PC-3 (cell line): ENCODE data around the gene TTC16.

Experiments
- EZH2phosphoT487 ChIP-seq: fragments of 300-600 bp; sonication (generic); IDR thresholded peaks from 2 replicates; pipeline ENCODE4 v1.6.1; 2018; ENCODE audit warnings: mild to moderate bottlenecking, antibody characterized with exemption, low read length, borderline replicate concordance
- TF ChIP-seq, protein P1 (sequence below): fragments of 300-600 bp; sonication (generic); conservative IDR thresholded peaks from 2 replicates; pipeline ENCODE4 v1.5.1; 2017; ENCODE audit warnings: antibody characterized with exemption, low read depth, mild to moderate bottlenecking, low read length

DNA sequence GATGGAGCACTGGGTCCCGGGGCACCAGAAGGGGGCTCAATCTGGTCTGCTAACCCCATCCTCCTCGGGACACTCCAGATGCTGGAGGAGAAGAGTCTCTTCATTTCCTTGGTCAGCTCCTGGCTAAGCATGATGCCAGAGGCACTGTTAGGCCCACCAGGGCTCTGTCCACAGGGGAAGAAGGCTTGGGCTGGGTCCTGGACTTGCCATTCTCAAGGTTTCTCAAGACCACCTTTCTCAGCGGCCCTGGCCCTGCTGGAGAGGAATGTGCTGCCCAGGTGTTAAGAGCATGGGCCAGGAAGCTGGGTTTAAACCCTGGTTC, 54.7 kb downstream of the TTC16 start:
- TF ChIP-seq, protein P1, sequence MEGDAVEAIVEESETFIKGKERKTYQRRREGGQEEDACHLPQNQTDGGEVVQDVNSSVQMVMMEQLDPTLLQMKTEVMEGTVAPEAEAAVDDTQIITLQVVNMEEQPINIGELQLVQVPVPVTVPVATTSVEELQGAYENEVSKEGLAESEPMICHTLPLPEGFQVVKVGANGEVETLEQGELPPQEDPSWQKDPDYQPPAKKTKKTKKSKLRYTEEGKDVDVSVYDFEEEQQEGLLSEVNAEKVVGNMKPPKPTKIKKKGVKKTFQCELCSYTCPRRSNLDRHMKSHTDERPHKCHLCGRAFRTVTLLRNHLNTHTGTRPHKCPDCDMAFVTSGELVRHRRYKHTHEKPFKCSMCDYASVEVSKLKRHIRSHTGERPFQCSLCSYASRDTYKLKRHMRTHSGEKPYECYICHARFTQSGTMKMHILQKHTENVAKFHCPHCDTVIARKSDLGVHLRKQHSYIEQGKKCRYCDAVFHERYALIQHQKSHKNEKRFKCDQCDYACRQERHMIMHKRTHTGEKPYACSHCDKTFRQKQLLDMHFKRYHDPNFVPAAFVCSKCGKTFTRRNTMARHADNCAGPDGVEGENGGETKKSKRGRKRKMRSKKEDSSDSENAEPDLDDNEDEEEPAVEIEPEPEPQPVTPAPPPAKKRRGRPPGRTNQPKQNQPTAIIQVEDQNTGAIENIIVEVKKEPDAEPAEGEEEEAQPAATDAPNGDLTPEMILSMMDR = no peak
- no peak for TF ChIP-seq EZH2phosphoT487
